ENCODE measurements around the gene SPIN2A.
"Not testable (repeated sequence)": the region's sequence is repeated elsewhere in the genome, so short reads cannot be mapped to it uniquely, and the experiment has no call there.

GRCh38 chrX:57137073-57137472, at the start of gene SPIN2A:
- TF ChIP-seq, protein P1, sequence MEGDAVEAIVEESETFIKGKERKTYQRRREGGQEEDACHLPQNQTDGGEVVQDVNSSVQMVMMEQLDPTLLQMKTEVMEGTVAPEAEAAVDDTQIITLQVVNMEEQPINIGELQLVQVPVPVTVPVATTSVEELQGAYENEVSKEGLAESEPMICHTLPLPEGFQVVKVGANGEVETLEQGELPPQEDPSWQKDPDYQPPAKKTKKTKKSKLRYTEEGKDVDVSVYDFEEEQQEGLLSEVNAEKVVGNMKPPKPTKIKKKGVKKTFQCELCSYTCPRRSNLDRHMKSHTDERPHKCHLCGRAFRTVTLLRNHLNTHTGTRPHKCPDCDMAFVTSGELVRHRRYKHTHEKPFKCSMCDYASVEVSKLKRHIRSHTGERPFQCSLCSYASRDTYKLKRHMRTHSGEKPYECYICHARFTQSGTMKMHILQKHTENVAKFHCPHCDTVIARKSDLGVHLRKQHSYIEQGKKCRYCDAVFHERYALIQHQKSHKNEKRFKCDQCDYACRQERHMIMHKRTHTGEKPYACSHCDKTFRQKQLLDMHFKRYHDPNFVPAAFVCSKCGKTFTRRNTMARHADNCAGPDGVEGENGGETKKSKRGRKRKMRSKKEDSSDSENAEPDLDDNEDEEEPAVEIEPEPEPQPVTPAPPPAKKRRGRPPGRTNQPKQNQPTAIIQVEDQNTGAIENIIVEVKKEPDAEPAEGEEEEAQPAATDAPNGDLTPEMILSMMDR (IDR thresholded peaks at IDR 0.05), result not testable (repeated sequence)
- TF ChIP-seq POLR2A (IDR thresholded peaks at IDR 0.05), result not testable (repeated sequence)

All from vagina (tissue), 2 donors.